BLaER1 treated with 17β-estradiol and CSF1 and Interleukin-3, amounts not matched to agents 10 nM and 100 nM (cell line): ENCODE results near the gene FEV.
"Not testable (repeated sequence)": the region's sequence is repeated elsewhere in the genome, so short reads cannot be mapped to it uniquely, and the experiment has no call there.

Experiments used
- H3K27ac ChIP-seq, 11 experiments: shearing (Covaris generic); formaldehyde crosslinking; 2 replicates each; pipeline ENCODE4 v1.8.1; 2022
- H3K27me3 ChIP-seq, 11 experiments: shearing (Covaris generic); formaldehyde crosslinking; 2 replicates each; pipeline ENCODE4 v1.8.1; 2022
- H3K36me3 ChIP-seq, 11 experiments: shearing (Covaris generic); formaldehyde crosslinking; 2 replicates each; pipeline ENCODE4 v1.8.1; 2022
- H3K4me1 ChIP-seq, 10 experiments: shearing (Covaris generic); formaldehyde crosslinking; 2 replicates each; pipeline ENCODE4 v1.8.1; 2022
- H3K4me2 ChIP-seq, 11 experiments: shearing (Covaris generic); formaldehyde crosslinking; 2 replicates each; pipeline ENCODE4 v1.8.1; 2022
- H3K4me3 ChIP-seq, 10 experiments: shearing (Covaris generic); formaldehyde crosslinking; 2 replicates each; pipeline ENCODE4 v1.8.1; 2022
- H3K9ac ChIP-seq, 11 experiments: shearing (Covaris generic); formaldehyde crosslinking; 2 replicates each; pipeline ENCODE4 v1.8.1; 2022
- H3K9me3 ChIP-seq, 11 experiments: shearing (Covaris generic); formaldehyde crosslinking; replicated peaks in 1 of 11; 2 replicates each; pipeline ENCODE4 v1.8.1; 2022
- H4K20me1 ChIP-seq, 11 experiments: shearing (Covaris generic); formaldehyde crosslinking; 2 replicates each; pipeline ENCODE4 v1.8.1; 2022
- Cebpa-rat ChIP-seq, 11 experiments: shearing (Covaris generic); IDR thresholded peaks; 2 replicates each; pipeline ENCODE4 v1.8.1; 2022

Gene FEV

DNA sequence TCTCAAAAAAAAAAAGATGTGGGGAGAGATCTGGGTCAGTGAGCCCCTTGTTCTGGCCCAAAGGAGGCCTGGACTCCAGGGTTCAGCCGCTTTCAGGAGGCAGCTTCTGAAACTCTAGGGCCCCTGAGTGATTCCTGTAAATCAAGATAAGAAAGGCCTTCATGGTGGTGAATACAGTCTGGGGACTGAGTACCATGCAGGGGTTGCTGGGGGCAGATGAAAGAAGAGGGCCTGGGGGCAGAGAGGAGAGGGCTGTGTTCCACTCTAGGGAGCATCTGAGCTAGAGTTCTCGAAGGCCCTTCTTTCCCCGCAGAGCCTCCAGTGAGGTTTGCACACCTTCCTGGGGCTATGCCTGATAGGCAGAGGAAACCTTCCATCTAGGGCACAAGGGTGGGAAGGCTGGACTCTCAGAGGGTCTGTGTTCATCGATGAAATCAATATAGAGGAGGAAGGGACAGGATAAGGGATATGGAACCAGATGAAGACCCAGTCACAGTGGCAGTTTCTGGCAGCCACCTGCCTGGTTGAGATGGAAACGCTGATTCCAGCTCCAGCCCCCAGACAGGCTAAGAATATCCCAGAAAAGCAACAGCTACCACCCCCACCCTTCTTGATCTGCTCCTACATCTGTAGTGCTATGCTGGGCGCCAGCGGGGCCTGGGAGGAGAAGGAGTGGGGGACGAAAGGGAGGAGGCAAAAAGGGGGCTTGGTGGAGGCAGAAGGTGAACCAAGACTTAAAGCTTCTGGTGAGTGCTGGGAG is 30.3 kb downstream of the FEV start:
- no peaks in the 10 kb centered on the region for H3K9me3 ChIP-seq
- H3K4me2 ChIP-seq, result no peak overlapping the region
- H3K4me1 ChIP-seq, result peaks cover 2 to 11% (median 7%) of the 10 kb centered on the region in 10 experiments; a peak in 19 of 20 replicates
- H3K4me3 ChIP-seq, result no peak overlapping the region
- no peaks in the 10 kb centered on the region for H3K36me3 ChIP-seq
- no peak overlapping the region for H3K9ac ChIP-seq
- H3K27ac ChIP-seq, result no peak overlapping the region
- H3K27me3 ChIP-seq, result peaks cover 3 to 22% (median 10%) of the 10 kb centered on the region in 11 experiments
- TF ChIP-seq Cebpa-rat (IDR thresholded peaks at IDR 0.05), result no peak
- H4K20me1 ChIP-seq, result peaks cover 0 to 20% (median 0%) of the 10 kb centered on the region in 11 experiments; a peak in 7 of 22 replicates

- TF ChIP-seq Cebpa-rat (IDR thresholded peaks at IDR 0.05), result no peak
- peaks cover 0 to 9% (median 2%) of the 10 kb centered on the region in 11 experiments; a peak in 5 of 22 replicates for H3K27me3 ChIP-seq
Measured at GRCh38 chr2:218953366-218953954, 31.5 kb downstream of the FEV start.

DNA sequence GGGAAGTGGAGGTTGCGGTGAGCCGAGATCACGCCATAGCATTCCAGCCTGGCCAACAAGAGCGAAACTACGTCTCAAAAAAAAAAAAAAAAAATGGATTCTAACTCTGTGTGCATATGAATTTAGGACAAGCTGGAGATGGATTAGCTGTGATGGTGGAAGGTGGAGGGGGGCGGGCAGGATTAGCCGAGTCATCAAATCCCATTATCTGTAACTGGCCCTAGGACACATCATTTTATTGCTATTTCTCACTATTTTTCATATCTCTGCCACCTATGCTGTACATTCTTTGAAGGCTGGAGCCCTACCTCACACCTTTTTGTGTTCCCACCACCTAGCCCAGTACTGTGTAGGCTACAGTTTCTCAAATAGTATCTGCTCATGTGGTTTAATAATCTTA is 32.8 kb downstream of the FEV start:
- TF ChIP-seq Cebpa-rat (IDR thresholded peaks at IDR 0.05), result no peak
- H4K20me1 ChIP-seq, result peaks cover 0 to 7% (median 0%) of the 10 kb centered on the region in 11 experiments; a peak in 1 of 22 replicates
- H3K27ac ChIP-seq, result no peak overlapping the region
- no peaks in the 10 kb centered on the region for H3K36me3 ChIP-seq
- no peak overlapping the region for H3K4me3 ChIP-seq
- H3K4me1 ChIP-seq, result no peaks in the 10 kb centered on the region
- H3K4me2 ChIP-seq, result no peak overlapping the region
- H3K9me3 ChIP-seq, result no peaks in the 10 kb centered on the region
- H3K27me3 ChIP-seq, result no peaks in the 10 kb centered on the region; a peak in 1 of 22 replicates
- H3K9ac ChIP-seq, result no peak overlapping the region

More at GRCh38 chr2:218953366-218953954, 31.5 kb downstream of the FEV start:
- Histone ChIP-seq H3K4me3 (no peak overlapping the region), H3K9me3 (no peaks in the 10 kb centered on the region), H4K20me1 (peaks cover 0 to 17% (median 0%) of the 10 kb centered on the region in 11 experiments; a peak in 1 of 22 replicates), H3K9ac (no peak overlapping the region), H3K4me2 (no peak overlapping the region), H3K4me1 (peaks cover 0 to 1% (median 0%) of the 10 kb centered on the region in 10 experiments; a peak in 5 of 20 replicates), H3K27ac (no peak overlapping the region), H3K36me3 (no peaks in the 10 kb centered on the region)

DNA sequence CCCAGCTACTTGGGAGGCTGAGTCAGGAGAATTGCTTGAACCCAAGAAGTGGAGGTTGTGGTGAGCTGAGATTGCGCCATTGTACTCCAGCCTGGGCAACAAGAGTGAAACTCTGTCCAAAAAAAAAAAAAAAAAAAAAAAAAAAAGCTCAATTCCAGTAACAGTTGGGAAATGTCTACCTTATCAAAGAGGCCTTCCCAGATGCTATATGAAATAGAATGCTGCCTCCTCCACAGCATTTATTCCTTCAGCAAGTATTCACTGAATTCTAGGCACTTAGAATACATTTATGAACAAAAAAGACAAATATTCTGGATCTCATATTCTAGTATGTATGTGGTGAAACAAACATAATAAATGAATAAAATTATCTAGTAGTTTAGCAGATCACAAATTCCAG is 38.4 kb downstream of the FEV start:
- Histone ChIP-seq H3K4me2 (no peak overlapping the region), H3K9ac (no peak overlapping the region), H4K20me1 (no peaks in the 10 kb centered on the region), H3K4me3 (no peak overlapping the region), H3K27me3 (no peaks in the 10 kb centered on the region), H3K4me1 (no peaks in the 10 kb centered on the region), H3K9me3 (peaks cover 0 to 4% (median 0%) of the 10 kb centered on the region in 11 experiments; a peak in 4 of 22 replicates), H3K27ac (no peak overlapping the region), H3K36me3 (no peaks in the 10 kb centered on the region)
- TF ChIP-seq Cebpa-rat (IDR thresholded peaks at IDR 0.05), result no peak

GRCh38 chr2:218944759-218945404 is 40.1 kb downstream of the FEV start:
- Histone ChIP-seq H3K27me3 (no peaks in the 10 kb centered on the region), H3K4me1 (peaks cover 0 to 8% (median 0%) of the 10 kb centered on the region in 10 experiments; a peak in 1 of 20 replicates), H3K9ac (no peak overlapping the region), H3K27ac (no peak overlapping the region), H3K36me3 (no peaks in the 10 kb centered on the region), H4K20me1 (no peaks in the 10 kb centered on the region), H3K4me3 (no peak overlapping the region), H3K4me2 (no peak overlapping the region), H3K9me3 (peaks cover 0 to 11% (median 0%) of the 10 kb centered on the region in 11 experiments; a peak in 5 of 22 replicates)
- TF ChIP-seq Cebpa-rat (IDR thresholded peaks at IDR 0.05), result no peak

DNA sequence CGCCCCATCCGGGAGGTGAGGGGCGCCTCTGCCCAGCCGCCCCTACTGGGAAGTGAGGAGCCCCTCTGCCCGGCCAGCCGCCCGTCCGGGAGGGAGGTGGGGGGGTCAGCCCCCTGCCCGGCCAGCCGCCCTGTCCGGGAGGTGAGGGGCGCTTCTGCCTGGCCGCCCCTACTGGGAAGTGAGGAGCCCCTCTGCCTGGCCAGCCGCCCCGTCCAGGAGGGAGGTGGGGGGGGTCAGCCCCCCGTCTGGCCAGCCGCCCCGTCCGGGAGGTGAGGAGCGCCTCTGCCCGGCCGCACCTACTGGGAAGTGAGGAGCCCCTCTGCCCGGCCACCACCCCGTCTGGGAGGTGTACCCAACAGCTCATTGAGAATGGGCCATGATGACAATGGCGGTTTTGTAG is 53.2 kb downstream of the FEV start:
- not testable (repeated sequence) for H3K4me2 ChIP-seq, H3K4me1 ChIP-seq, H4K20me1 ChIP-seq, H3K27ac ChIP-seq, H3K36me3 ChIP-seq, H3K4me3 ChIP-seq, H3K9ac ChIP-seq, H3K27me3 ChIP-seq
- peaks cover 7 to 22% (median 14%) of the 10 kb centered on the region in 11 experiments; a peak in 19 of 22 replicates for H3K9me3 ChIP-seq
